ENCODE measurements around the gene DCAF5. TPM values are rescaled to one million over a fixed set of nuclear protein-coding genes. Genes with fewer than 3 reads are reported as not detected.
A peak's percentile ranks its signal among the peaks of the same experiment; 100 is the strongest.

Gene DCAF5
- total and polyA plus RNA-seq, 12 donors = 19.9 to 48.0 (median 33.4) TPM

- Histone ChIP-seq H3K4me3 (no peak overlapping the region), H3K9me3 (replicated peaks in 1 of 3) (no peaks in the 10 kb centered on the region), H3K36me3 (replicated peaks in 1 of 2) (no peaks in the 10 kb centered on the region), H3K4me1 (replicated peaks in 1 of 2) (peaks cover 22 to 60% of the 10 kb centered on the region in 2 donors), H3K27me3 (no peaks in the 10 kb centered on the region), H3K27ac (no peak overlapping the region)
- DNase-seq = no peak
- intact Hi-C loops (cut with DNase I) = no loop called here
- 83 to 85% (median 83%) methylated on average over 4 of the region's 4 CpGs for WGBS, 4 donors
- TF ChIP-seq POLR2A (IDR thresholded peaks at IDR 0.05) = no peak
- no peak for TF ChIP-seq CTCF (IDR thresholded peaks at IDR 0.05)
Observed at GRCh38 chr14:69135133-69135532, 17.8 kb downstream of the DCAF5 start.

- Histone ChIP-seq H3K4me3 (no peak overlapping the region), H3K27ac (peak overlapping the region in 2 of 5 donors; percentile 11 to 64), H3K9me3 (replicated peaks in 1 of 3) (no peaks in the 10 kb centered on the region), H3K4me1 (replicated peaks in 1 of 2) (peaks cover 25 to 71% of the 10 kb centered on the region in 2 donors), H3K27me3 (no peaks in the 10 kb centered on the region), H3K36me3 (replicated peaks in 1 of 2) (no peaks in the 10 kb centered on the region)
- intact Hi-C loops (cut with DNase I) = no loop called here
- DNase-seq = peak in 6 of 7 donors; percentile 47 to 73 (median 66)
- TF ChIP-seq POLR2A (IDR thresholded peaks at IDR 0.05) (no peak), CTCF (IDR thresholded peaks at IDR 0.05) (no peak)
- 17 to 37% (median 34%) methylated on average over 3 of the region's 3 CpGs for WGBS, 4 donors
Observed at GRCh38 chr14:69133206-69134125, 19.5 kb downstream of the DCAF5 start.

- no peak for TF ChIP-seq POLR2A (IDR thresholded peaks at IDR 0.05)
- TF ChIP-seq CTCF (IDR thresholded peaks at IDR 0.05) = no peak
- Histone ChIP-seq H3K4me1 (replicated peaks in 1 of 2) (peaks cover 17 to 66% of the 10 kb centered on the region in 2 donors), H3K27me3 (no peaks in the 10 kb centered on the region), H3K36me3 (replicated peaks in 1 of 2) (no peaks in the 10 kb centered on the region), H3K27ac (peak overlapping the region in 2 of 5 donors; percentile 2 to 64), H3K9me3 (replicated peaks in 1 of 3) (no peaks in the 10 kb centered on the region), H3K4me3 (no peak overlapping the region)
- no peak for DNase-seq
- 72 to 77% (median 76%) methylated on average over 4 of the region's 4 CpGs for WGBS, 4 donors
- intact Hi-C loops (cut with DNase I) = no loop called here
Observed at GRCh38 chr14:69132513-69133181, 20.3 kb downstream of the DCAF5 start.

GRCh38 chr14:69131176-69131575 is 21.7 kb downstream of the DCAF5 start:
- Histone ChIP-seq H3K9me3 (replicated peaks in 1 of 3) (no peaks in the 10 kb centered on the region), H3K4me1 (replicated peaks in 1 of 2) (peaks cover 15 to 60% of the 10 kb centered on the region in 2 donors), H3K27ac (no peak overlapping the region)

More at GRCh38 chr14:69131176-69131575, 21.7 kb downstream of the DCAF5 start:
- no peak for DNase-seq
- no peak overlapping the region for H3K4me3 ChIP-seq
- H3K36me3 ChIP-seq (replicated peaks in 1 of 2) = no peaks in the 10 kb centered on the region
- WGBS, 4 donors = 93 to 100% (median 95%) methylated on average over 2 of the region's 2 CpGs
- intact Hi-C loops (cut with DNase I) = no loop called here
- TF ChIP-seq CTCF (IDR thresholded peaks at IDR 0.05) (no peak), POLR2A (IDR thresholded peaks at IDR 0.05) (no peak)
- H3K27me3 ChIP-seq = no peaks in the 10 kb centered on the region
